Measurements from ENCODE around the gene UNC79.

UNC79 gene

DNA sequence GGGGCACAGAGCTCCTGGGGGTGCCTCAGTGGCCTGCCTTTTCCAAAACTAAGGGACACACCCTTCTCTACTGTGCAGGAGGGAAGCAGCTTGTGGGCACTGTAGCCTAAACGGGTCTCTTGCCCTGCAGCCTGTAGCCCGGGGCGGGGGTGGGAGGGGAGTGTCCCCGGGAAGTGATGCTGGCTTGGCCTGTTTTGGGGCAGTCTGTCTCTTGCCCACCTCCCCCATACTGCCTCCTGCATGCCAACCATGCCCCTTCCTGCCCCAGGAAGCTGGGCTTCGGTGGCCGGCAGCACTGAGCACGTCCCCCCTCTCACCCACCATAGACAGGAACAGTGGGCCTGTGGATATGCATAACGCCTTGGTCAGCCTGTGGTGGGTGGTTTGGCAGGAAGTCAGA lies 314.1 kb downstream of the UNC79 start:
- H3K9me3 Mint-ChIP-seq = no peaks in the 10 kb centered on the region
- no peak overlapping the region for H3K27ac Mint-ChIP-seq
- no peaks in the 10 kb centered on the region for H3K4me1 Mint-ChIP-seq
- H3K4me3 Mint-ChIP-seq = no peak overlapping the region
- DNase-seq (no peak), ATAC-seq (no peak)
- H3K27me3 Mint-ChIP-seq = peaks cover 10% of the 10 kb centered on the region

DNA sequence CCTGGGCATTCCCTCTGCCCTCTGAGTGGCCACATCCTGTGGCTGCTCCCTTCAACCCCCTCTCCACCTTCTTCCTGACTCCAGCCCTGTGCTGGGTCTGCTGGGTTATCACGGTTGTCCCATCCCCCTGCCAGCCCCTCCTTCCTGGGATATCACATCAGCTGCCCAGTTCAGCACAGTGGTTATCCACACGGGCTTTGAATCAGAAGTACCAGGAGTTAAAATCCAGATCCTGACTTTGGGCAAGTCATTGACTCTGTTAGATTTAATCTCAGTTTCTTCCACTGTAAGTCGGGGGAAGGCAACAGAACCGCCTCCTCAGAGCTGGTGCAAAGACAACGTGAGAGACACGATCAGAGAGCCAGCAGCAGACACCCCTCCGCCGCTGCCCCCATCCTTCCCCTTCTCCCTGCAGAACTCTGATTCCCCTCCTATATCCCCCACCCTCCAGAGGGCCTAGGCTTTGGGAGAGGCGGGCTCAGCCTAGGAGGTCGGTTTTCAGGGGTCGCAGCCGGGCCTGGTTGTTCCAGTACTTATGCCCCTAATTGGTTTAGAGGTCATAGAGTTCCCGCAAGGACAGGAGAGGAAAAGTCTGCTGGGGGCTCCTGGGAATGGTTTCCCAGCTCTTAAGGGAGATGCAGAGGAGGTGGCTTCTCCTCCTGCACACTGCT lies 315.0 kb downstream of the UNC79 start:
- no peak overlapping the region for H3K27ac Mint-ChIP-seq
- peaks cover 10% of the 10 kb centered on the region for H3K27me3 Mint-ChIP-seq
- H3K9me3 Mint-ChIP-seq = no peaks in the 10 kb centered on the region
- DNase-seq (no peak), ATAC-seq (no peak)
- H3K4me1 Mint-ChIP-seq = no peaks in the 10 kb centered on the region
- H3K4me3 Mint-ChIP-seq = no peak overlapping the region

DNA sequence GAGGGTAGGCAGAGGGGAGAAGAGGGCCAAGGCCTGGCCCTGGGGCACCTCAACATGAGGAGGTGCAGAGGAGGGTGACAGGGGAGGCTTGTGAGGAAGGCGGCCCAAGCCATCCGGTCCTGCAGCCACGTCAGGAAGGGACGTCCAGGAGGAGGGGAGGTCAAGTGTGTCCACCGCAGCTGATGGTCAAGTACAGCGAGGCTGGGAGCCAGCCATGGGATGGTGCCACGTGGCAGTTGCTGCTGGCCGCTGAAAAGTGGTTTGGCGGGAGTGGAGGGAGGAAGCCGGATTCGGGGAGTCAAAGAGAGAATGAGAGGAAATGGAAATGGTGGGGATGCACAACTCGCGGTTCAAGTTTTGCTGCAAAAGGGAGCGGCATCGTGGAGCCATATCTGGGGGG lies 316.4 kb downstream of the UNC79 start:
- Mint-ChIP-seq H3K4me3 (no peak overlapping the region), H3K4me1 (no peaks in the 10 kb centered on the region), H3K9me3 (no peaks in the 10 kb centered on the region), H3K27ac (no peak overlapping the region), H3K27me3 (peaks cover 10% of the 10 kb centered on the region)
- DNase-seq = no peak
- ATAC-seq = no peak

DNA sequence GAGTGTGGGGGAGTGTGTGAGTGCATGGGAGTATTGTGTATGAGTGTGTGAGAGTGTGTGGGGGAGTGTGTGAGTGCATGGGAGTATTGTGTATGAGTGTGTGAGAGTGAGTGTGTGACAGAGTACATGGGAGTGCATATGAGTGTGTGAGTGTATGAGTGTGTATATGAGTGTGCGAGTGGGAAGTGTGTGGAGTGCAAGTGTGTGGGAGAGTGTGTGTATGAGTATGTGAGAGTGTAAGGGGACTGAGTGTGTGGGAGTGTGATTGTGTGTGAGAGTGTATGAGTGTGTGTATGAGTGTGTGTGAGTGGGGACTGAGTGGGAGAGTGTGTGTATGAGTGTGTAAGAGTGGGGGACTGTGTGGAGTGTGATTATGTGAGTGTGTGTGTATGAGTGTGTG lies 316.8 kb downstream of the UNC79 start:
- Mint-ChIP-seq H3K27me3 (peaks cover 10% of the 10 kb centered on the region), H3K4me1 (no peaks in the 10 kb centered on the region), H3K4me3 (no peak overlapping the region), H3K9me3 (no peaks in the 10 kb centered on the region), H3K27ac (no peak overlapping the region)
- ATAC-seq (no peak), DNase-seq (no peak)

DNA sequence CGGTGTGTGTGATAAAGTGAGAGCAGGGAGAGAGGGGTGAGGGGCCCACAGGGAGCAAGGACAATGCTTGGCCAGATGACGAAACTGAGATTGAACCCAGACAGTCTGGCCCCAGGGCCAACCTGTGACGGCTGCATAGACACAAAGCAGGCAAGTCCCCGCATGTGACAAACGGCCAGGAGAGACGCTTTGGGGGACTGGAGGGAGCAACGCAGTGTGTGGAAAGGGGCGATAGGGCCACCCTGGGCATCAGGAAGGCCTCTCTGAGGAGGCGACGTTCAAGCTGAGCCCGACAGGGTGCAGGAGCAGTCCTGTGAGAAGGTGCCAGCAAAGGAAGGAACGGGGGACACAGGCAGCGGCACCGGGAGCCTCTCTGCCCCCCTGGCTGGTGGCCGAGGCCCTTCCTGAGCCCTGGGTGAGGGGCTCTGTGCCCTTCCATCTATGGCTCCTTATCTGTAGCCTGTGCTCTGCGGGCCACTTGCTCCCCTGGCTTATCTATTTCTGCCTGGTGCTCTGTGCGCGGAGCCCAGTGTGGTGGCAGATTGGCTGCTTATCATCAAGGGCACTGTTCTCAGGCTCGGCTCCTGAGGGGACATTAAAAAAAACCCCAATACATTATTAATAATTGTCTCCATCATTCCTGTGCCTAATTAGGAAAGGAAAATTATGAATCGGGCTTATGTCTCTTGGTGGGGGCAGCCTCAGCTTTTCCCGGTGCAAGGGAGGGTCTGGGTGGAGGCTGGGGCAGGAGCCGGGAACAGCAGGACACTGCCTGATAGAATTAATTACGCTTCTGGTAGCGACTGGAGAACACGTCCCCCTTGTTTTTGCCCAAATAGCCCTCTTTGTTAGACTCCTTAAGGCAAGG lies 317.7 kb downstream of the UNC79 start:
- H3K27me3 Mint-ChIP-seq = peaks cover 10% of the 10 kb centered on the region
- no peaks in the 10 kb centered on the region for H3K4me1 Mint-ChIP-seq
- no peak overlapping the region for H3K27ac Mint-ChIP-seq
- ATAC-seq = no peak
- no peaks in the 10 kb centered on the region for H3K9me3 Mint-ChIP-seq
- DNase-seq = no peak
- no peak overlapping the region for H3K4me3 Mint-ChIP-seq

DNA sequence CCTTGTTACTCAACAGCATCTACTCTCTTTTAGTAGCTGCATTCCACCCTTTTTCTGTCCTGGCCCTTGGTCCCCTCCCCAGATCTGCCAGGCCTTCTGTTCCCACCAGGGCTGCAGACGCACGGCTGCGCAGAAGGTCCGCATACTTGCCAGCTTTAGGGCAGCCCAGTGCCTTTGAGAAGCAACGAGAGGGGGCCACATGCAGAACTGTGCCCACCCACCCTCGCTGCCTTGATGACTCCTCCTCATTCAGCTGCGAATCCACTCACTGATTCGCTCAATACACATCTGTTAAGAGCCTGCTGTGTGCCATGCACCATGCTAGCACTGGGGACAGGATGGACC lies 318.3 kb downstream of the UNC79 start:
- no peak overlapping the region for H3K4me3 Mint-ChIP-seq
- no peaks in the 10 kb centered on the region for H3K4me1 Mint-ChIP-seq
- H3K27me3 Mint-ChIP-seq = peaks cover 10% of the 10 kb centered on the region
- DNase-seq = no peak
- H3K27ac Mint-ChIP-seq = no peak overlapping the region
- no peak for ATAC-seq
- no peaks in the 10 kb centered on the region for H3K9me3 Mint-ChIP-seq

DNA sequence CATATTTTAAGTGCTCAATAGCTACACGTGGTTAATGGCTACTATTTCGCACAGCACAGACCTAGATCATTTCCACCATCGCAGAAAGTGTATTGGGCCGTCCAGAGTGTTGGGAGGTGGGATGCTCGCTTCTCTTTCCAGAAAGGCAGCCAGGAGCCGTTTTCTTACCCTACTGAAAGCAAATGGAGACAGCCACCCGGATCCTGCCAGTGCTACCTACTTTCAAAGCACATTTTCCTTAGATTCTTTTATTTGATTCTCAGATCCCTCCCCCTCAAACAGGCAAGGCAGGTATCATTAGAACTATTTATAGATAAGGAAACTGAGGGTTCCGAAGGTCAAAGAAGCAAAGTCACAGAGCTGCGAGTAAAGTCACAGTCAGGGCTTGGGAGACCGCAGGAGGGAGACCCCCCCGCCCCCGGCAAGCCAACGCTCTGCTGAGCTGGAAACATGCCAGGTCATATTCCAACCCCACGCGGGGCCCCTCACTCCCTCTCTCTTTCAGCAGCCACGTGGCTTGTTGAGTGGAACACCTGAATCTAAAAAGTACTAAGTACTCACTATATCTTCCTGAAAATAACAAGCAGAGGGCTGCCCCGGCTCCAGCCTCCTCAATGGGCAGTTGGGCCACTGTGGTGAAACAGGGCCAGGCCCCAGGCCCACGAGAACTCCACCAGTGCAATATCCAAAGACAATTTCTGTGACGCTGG lies 321.4 kb downstream of the UNC79 start:
- Mint-ChIP-seq H3K4me3 (no peak overlapping the region), H3K27ac (no peak overlapping the region), H3K9me3 (no peaks in the 10 kb centered on the region), H3K27me3 (no peaks in the 10 kb centered on the region), H3K4me1 (no peaks in the 10 kb centered on the region)
- no peak for ATAC-seq
- DNase-seq = no peak

DNA sequence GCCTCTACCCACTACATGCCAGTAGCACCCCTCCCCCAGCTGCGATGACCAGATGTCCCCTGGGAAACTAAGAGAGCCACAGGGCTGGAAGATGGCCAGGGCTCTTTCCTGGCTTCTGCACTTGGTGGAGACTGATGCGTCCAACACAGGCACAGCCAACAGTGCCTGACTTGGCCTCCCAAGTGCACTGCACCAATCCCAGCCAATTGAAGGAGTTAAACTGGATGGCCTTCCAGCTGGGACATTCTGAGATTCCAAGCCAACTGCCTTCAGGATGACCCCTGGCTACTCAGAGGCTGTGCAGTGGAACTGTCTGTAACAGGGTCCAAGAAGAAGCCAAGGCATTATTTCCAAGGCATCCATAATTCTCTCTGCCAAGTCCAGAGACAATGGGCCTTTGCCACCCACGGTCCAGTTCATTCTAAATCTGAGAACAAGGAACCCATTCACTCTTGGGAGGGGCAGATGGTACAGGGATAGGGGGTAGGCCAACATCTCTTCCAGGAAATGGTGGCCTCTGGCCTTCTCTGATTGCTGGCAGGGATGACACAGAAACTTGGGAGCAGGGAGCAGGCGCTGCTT lies 322.3 kb downstream of the UNC79 start:
- no peak overlapping the region for H3K4me3 Mint-ChIP-seq
- no peaks in the 10 kb centered on the region for H3K9me3 Mint-ChIP-seq
- H3K4me1 Mint-ChIP-seq = no peaks in the 10 kb centered on the region
- H3K27ac Mint-ChIP-seq = no peak overlapping the region
- no peaks in the 10 kb centered on the region for H3K27me3 Mint-ChIP-seq
- ATAC-seq (no peak), DNase-seq (no peak)

DNA sequence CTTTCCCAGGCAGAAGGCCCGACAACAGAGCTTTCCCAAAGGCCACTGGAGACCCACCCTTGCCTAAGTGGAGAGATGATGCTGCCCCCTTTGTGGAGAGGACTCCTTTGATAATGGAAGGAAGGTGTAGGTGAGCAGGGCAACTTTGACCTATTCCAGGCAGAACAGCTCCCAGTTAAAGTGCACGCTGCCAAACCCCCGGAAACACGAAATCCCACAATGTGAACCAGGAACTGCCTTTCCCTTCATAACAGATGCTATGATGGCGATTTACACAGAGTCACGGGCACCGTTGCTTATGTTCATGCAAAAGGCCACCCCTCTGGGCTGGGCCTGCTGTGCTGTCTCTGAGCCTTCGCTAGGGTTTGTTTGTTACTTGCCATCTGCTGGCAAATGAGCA lies 322.9 kb downstream of the UNC79 start:
- no peak overlapping the region for H3K4me3 Mint-ChIP-seq
- DNase-seq = no peak
- no peak for ATAC-seq
- H3K27ac Mint-ChIP-seq = no peak overlapping the region
- H3K27me3 Mint-ChIP-seq = no peaks in the 10 kb centered on the region
- H3K9me3 Mint-ChIP-seq = no peaks in the 10 kb centered on the region
- H3K4me1 Mint-ChIP-seq = no peaks in the 10 kb centered on the region

DNA sequence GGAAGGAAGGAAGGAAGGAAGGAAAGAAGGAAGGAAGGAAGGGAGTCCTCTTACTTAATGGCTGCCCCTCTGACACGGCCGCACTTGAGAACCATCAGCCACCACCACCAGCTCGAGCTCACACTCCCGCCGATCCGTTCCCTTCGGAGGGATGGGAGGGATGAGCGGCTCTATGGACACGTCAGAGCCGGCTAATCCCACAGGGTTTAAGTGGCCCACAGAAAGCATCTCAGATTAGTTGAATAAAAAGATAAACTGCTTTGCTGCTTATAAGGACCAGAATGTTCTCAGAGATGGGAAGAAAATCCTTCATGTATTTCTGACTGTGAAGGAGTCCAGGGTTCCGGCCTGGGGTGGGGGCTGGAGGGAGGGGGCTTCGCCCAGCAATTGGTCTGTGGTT lies 326.5 kb downstream of the UNC79 start:
- no peak overlapping the region for H3K4me3 Mint-ChIP-seq
- H3K9me3 Mint-ChIP-seq = no peaks in the 10 kb centered on the region
- no peak for DNase-seq
- no peaks in the 10 kb centered on the region for H3K4me1 Mint-ChIP-seq
- no peak for ATAC-seq
- no peak overlapping the region for H3K27ac Mint-ChIP-seq
- H3K27me3 Mint-ChIP-seq = peaks cover 21% of the 10 kb centered on the region
